ENCODE measurements around the gene ITPKC.
A peak's percentile ranks its signal among the peaks of the same experiment; 100 is the strongest.

Gene ITPKC

GRCh38 chr19:40685563-40685962 lies 31.3 kb upstream of the ITPKC start:
- Mint-ChIP-seq H3K4me3 (no peak overlapping the region), H3K36me3 (ENCODE audit: low read depth) (peaks cover 34% of the 10 kb centered on the region), H3K4me1 (ENCODE audit: low read depth) (no peaks in the 10 kb centered on the region), H3K27ac (no peak overlapping the region), H3K27me3 (no peaks in the 10 kb centered on the region), H3K9me3 (no peaks in the 10 kb centered on the region)
- DNase-seq = no peak

- Mint-ChIP-seq H3K4me3 (no peak overlapping the region), H3K27me3 (no peaks in the 10 kb centered on the region), H3K36me3 (ENCODE audit: low read depth) (peaks cover 28% of the 10 kb centered on the region), H3K4me1 (ENCODE audit: low read depth) (peaks cover 11% of the 10 kb centered on the region), H3K9me3 (no peaks in the 10 kb centered on the region), H3K27ac (no peak overlapping the region)
- DNase-seq = no peak
These were observed 29.9 kb upstream of the ITPKC start for GRCh38 chr19:40686882-40687524.

GRCh38 chr19:40687525-40688016 lies 29.3 kb upstream of the ITPKC start:
- no peaks in the 10 kb centered on the region for H3K27me3 Mint-ChIP-seq
- peaks cover 11% of the 10 kb centered on the region for H3K4me1 Mint-ChIP-seq (ENCODE audit: low read depth)
- DNase-seq = no peak
- H3K4me3 Mint-ChIP-seq = no peak overlapping the region
- no peaks in the 10 kb centered on the region for H3K9me3 Mint-ChIP-seq
- peaks cover 29% of the 10 kb centered on the region for H3K36me3 Mint-ChIP-seq (ENCODE audit: low read depth)
- no peak overlapping the region for H3K27ac Mint-ChIP-seq

DNA sequence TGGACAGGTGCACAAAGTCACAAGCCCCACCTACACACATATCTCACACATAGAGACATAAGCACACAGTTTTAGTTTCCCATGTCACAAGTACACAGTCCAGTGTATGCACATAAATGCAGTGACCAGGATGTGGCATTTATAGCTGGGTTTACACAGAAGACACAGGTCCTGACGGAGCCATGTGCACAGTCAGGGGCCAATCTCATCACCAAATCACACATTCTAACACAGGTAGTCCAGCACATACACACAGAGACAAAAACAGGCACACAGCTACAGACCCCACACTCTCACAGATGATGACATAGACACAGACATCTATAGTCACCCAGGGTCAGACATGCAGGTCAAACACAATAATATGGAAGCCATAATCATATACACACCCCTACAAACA lies 28.6 kb upstream of the ITPKC start:
- no peaks in the 10 kb centered on the region for H3K27me3 Mint-ChIP-seq
- no peak overlapping the region for H3K4me3 Mint-ChIP-seq
- no peak for DNase-seq
- peaks cover 29% of the 10 kb centered on the region for H3K36me3 Mint-ChIP-seq (ENCODE audit: low read depth)
- H3K9me3 Mint-ChIP-seq = no peaks in the 10 kb centered on the region
- H3K27ac Mint-ChIP-seq = no peak overlapping the region
- peaks cover 11% of the 10 kb centered on the region for H3K4me1 Mint-ChIP-seq (ENCODE audit: low read depth)

DNA sequence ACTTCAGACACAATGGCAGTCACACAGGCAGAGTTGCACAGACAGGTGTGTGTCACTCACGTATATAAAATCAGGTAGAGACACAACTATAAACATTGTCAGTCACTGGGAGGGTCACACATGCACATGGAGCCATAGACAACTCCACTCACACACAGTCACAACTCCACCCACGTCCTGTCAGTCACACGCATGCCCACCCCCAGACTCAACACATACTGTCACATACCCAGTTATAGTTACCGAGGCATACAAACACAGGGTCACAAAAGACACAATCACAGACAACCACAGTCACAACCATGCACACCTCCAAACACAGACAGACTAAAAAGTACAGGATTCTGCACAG lies 27.9 kb upstream of the ITPKC start:
- peaks cover 30% of the 10 kb centered on the region for H3K36me3 Mint-ChIP-seq (ENCODE audit: low read depth)
- H3K4me3 Mint-ChIP-seq = no peak overlapping the region
- H3K9me3 Mint-ChIP-seq = no peaks in the 10 kb centered on the region
- H3K27me3 Mint-ChIP-seq = no peaks in the 10 kb centered on the region
- no peak for DNase-seq
- no peak overlapping the region for H3K27ac Mint-ChIP-seq
- peaks cover 11% of the 10 kb centered on the region for H3K4me1 Mint-ChIP-seq (ENCODE audit: low read depth)

DNA sequence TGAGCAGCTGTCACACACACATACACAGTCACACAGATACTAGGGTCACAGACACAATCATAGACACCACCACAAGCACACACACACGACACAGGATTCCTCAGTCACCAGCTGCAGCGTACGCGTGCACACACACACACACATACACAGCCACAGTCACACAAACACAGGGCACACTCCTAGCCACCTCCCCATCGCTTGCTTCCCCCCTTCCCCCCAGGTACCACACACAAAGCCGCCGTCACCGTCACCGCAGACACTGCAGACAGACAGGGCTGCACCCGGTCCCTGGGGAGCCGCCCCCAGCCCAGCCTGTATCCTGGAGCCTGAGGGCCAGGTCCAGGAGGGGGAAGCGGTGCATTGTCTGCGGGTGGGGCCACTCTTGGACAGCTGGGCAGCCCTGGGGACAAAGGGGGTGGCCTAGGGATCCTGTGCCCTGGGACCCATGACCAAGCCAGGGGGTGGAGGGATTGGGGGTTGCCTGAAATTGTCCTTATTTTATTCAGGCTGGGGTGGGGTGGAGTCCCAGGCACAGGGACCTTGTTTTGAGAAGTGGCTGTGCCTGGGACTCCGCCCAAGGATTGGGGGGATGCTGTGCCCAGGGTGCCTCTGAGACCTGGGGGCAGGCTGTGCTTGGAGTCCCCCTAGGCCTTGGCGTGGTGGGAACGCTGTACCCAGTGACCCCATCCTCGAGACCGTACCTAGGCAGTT lies 27.4 kb upstream of the ITPKC start:
- H3K4me1 Mint-ChIP-seq (ENCODE audit: low read depth) = peaks cover 11% of the 10 kb centered on the region
- no peak for DNase-seq
- H3K4me3 Mint-ChIP-seq = no peak overlapping the region
- no peak overlapping the region for H3K27ac Mint-ChIP-seq
- peaks cover 32% of the 10 kb centered on the region for H3K36me3 Mint-ChIP-seq (ENCODE audit: low read depth)
- H3K27me3 Mint-ChIP-seq = no peaks in the 10 kb centered on the region
- H3K9me3 Mint-ChIP-seq = no peaks in the 10 kb centered on the region

DNA sequence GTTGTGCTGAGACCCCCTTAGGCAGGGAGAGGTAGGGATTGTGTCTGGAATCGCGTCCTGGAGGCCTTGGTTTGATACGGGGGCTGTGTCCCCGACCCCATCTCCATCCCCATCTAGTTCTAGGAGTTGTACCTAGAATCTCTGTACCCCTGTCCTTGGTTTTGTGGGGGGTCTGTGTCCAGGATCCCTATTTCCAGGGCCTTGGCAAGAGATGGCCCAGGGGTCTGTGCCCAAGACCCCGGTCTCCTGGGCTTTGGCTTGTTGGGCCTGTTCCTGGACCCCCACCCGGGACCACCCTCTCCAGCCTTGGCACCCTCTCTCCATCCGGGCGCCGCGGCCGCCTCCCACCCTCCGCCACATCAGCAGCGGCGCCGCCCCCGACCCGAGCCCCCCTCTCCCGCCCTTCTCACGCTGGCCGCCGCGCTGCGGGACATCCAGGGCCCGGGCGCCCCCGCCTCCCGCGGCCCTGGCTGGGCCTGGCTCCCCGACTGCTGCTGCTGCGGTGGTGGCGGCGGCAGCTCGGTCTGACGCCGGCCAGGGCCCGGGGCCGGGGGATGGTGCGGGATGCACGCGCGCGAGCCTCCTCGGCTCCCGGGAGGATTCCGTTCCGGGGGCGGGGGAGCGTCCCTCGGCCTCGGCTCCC lies 26.7 kb upstream of the ITPKC start, which contains the start of gene NUMBL:
TSS of gene NUMBL (minus strand) at position 602 of the 643 bp plus-strand sequence. CDS start at position 434, 168 bp downstream.
- no peaks in the 10 kb centered on the region for H3K9me3 Mint-ChIP-seq
- H3K27me3 Mint-ChIP-seq = no peaks in the 10 kb centered on the region
- peak within 1 kb of the TSS; percentile 86 for H3K4me3 Mint-ChIP-seq
- peaks cover 11% of the 10 kb centered on the region for H3K4me1 Mint-ChIP-seq (ENCODE audit: low read depth)
- H3K27ac Mint-ChIP-seq = peak within 1 kb of the TSS; percentile 97
- DNase-seq = no peak
- peaks cover 30% of the 10 kb centered on the region for H3K36me3 Mint-ChIP-seq (ENCODE audit: low read depth)

DNA sequence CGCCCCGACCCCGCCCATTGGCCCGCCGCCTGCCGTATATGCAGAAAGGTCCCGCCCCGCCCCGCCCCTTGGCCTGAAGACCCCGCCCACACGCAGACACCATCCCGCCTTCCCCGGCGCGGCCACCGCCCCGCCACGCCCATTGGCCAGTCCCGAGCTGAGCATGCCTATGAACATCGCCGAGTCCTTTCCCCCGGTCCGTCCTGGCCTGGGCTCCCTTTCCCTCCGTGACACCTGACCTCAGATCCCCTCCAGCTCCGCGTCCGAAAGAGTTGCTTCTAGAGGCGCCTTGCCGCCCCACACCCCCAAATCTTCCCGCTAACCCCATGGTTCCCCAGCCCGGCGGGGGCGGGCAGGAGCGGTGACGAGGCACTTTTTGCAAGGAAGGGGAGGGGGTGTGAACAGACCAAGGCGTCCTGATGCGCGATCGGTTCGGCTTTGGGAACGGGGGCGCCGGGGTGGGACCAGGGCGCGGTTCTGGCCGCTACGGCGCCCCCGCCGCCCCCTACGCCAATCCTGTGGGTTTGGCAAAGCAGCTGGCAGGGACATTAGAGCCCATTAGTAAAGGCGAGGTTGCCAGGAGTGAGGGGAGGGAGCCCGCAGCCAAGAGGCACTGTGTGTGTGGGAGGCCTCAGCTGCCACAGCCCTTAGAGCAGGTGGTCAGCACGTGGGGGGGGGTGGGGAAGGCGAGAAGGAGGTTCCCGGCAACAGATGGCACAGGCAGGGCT lies 26.1 kb upstream of the ITPKC start:
- DNase-seq = peak; percentile 93
- peaks cover 11% of the 10 kb centered on the region for H3K4me1 Mint-ChIP-seq (ENCODE audit: low read depth)
- H3K27ac Mint-ChIP-seq = peak overlapping the region; percentile 97
- H3K27me3 Mint-ChIP-seq = no peaks in the 10 kb centered on the region
- H3K4me3 Mint-ChIP-seq = peak overlapping the region; percentile 86
- peaks cover 30% of the 10 kb centered on the region for H3K36me3 Mint-ChIP-seq (ENCODE audit: low read depth)
- no peaks in the 10 kb centered on the region for H3K9me3 Mint-ChIP-seq

DNA sequence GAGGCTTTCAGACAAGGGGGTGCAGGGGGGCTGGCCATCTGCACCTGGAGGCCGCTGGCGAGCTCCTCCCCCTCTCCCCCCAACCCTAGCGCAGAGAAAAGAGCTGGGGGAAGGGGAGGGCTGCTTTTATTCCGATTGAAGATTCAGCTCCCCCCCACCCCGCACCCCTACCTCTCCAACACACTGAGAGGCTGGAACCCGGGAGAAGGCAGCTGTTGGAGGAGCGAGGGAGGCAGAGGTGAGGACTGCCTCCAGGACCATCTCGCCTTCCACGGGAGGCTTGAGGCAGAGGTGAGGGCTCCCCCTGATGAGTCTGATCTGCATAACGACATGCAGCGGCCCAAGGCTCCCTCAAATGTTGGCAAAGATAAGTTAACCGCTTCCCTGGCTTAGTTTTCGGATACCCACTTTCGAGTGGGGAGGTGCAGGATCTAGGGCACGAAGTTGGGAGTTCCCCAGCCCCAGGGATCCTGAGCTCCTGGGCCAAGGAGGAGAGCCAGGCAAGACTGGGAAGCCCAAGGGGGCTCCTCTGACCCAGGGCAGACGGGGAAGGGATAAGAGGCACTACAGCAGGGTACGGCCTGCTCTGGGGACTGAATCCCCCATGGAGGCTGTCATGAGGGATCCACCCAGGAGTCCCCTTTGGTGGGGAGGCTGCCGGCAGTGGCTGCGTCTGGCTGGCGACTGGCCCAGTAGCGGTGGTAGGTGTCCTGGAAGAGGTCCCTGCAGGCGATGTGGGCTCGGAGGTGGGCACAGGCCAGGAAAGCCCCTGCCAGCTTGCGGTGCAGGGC lies 25.3 kb upstream of the ITPKC start:
- Mint-ChIP-seq H3K9me3 (no peaks in the 10 kb centered on the region), H3K27me3 (no peaks in the 10 kb centered on the region), H3K36me3 (ENCODE audit: low read depth) (peaks cover 29% of the 10 kb centered on the region), H3K4me3 (peak overlapping the region; percentile 86), H3K27ac (peak overlapping the region; percentile 97), H3K4me1 (ENCODE audit: low read depth) (peaks cover 11% of the 10 kb centered on the region)
- DNase-seq = no peak

DNA sequence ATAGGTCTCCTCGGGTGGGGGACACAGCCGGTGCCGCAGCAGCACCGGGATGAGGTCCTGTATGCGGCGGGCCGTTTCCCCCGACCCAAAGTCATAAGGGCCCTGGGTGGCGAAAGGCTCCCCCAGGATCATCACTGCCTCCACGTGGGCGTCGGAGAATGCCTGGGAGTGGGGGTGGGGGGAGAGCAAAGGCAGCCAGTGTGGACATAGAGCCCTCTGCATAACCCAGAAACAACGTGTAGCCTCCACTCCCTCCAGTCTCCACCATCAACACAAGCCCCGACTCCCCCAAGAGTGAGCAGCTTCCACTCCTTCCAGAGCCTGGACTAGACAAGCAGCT lies 24.7 kb upstream of the ITPKC start:
- Mint-ChIP-seq H3K4me3 (no peak overlapping the region), H3K27me3 (no peaks in the 10 kb centered on the region), H3K27ac (peak overlapping the region; percentile 65)

DNA sequence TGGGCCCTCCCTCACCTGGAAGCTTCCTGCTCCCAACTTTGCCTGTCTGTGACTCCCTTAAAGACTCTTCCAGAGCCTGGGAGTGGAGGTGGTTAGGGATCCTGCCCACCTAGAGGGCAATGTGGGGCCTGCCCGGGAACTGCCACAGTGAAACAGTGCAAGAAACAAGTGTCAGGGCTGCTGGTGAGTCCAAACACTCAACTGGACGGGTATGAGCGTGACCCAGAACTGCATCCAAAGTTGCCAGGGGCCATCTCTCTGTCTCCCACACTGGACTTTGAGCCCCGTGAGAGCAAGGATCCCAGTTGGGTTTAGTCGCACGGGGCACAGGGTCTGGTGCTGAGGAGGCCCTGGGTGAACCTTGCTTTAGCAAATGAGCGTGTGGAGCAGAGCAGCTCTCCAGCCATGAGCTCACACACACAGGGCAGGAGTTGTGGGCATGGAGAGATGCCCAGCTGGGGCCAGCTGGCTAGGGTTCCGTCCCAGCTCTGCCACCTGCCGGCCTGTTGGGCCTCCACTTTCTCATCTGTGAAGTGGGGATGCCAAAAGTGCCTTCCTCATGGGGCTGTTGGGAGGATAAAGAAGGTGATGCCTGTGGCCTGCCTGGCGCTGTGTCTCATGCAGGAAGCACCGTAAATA lies 23.6 kb upstream of the ITPKC start:
- Mint-ChIP-seq H3K4me3 (no peak overlapping the region), H3K4me1 (ENCODE audit: low read depth) (peaks cover 11% of the 10 kb centered on the region), H3K9me3 (no peaks in the 10 kb centered on the region), H3K36me3 (ENCODE audit: low read depth) (peaks cover 33% of the 10 kb centered on the region), H3K27ac (peak overlapping the region; percentile 26), H3K27me3 (no peaks in the 10 kb centered on the region)
- DNase-seq = no peak

More for the DNA sequence above, 24.7 kb upstream of the ITPKC start:
- DNase-seq = no peak
- Mint-ChIP-seq H3K4me1 (ENCODE audit: low read depth) (peaks cover 11% of the 10 kb centered on the region), H3K36me3 (ENCODE audit: low read depth) (peaks cover 31% of the 10 kb centered on the region), H3K9me3 (no peaks in the 10 kb centered on the region)

- H3K27ac Mint-ChIP-seq = no peak overlapping the region
- H3K27me3 Mint-ChIP-seq = no peaks in the 10 kb centered on the region
- peaks cover 33% of the 10 kb centered on the region for H3K36me3 Mint-ChIP-seq (ENCODE audit: low read depth)
- no peaks in the 10 kb centered on the region for H3K9me3 Mint-ChIP-seq
- H3K4me1 Mint-ChIP-seq (ENCODE audit: low read depth) = peaks cover 11% of the 10 kb centered on the region
- no peak for DNase-seq
- H3K4me3 Mint-ChIP-seq = no peak overlapping the region
These were observed 23.0 kb upstream of the ITPKC start for GRCh38 chr19:40693896-40694295.

- Mint-ChIP-seq H3K27ac (no peak overlapping the region), H3K9me3 (no peaks in the 10 kb centered on the region), H3K36me3 (ENCODE audit: low read depth) (peaks cover 37% of the 10 kb centered on the region), H3K4me1 (ENCODE audit: low read depth) (peaks cover 8% of the 10 kb centered on the region), H3K4me3 (no peak overlapping the region), H3K27me3 (no peaks in the 10 kb centered on the region)
- DNase-seq = no peak
These were observed 21.0 kb upstream of the ITPKC start for GRCh38 chr19:40695881-40696280.
